Muscle of leg (tissue), 11 donors: Measurements from ENCODE around the gene C3orf20. TPM values are rescaled to one million over a fixed set of nuclear protein-coding genes. Genes with fewer than 3 reads are reported as not detected.
A peak's percentile ranks its signal among the peaks of the same experiment; 100 is the strongest.

Experiments used
- DNase-seq: peaks from one replicate; pipeline ENCODE4 v3.0.0; 2013
- H3K27ac ChIP-seq: one replicate; pipeline ENCODE4 v1.5.1; 2013; ENCODE audit warnings: mild to moderate bottlenecking, low read length, control low read depth
- H3K27me3 ChIP-seq: one replicate; pipeline ENCODE4 v1.6.1; 2013; ENCODE audit warnings: low read length; ENCODE audit not compliant: control insufficient read depth, insufficient read depth
- H3K36me3 ChIP-seq: one replicate; pipeline ENCODE4 v1.6.1; 2013; ENCODE audit warnings: low read length; ENCODE audit not compliant: control insufficient read depth, insufficient read depth
- H3K4me1 ChIP-seq: one replicate; pipeline ENCODE4 v1.6.1; 2013; ENCODE audit warnings: low read length; ENCODE audit not compliant: control insufficient read depth, insufficient read depth
- H3K4me3 ChIP-seq: one replicate; pipeline ENCODE4 v1.5.1; 2013; ENCODE audit warnings: low read length, control low read depth
- H3K9me3 ChIP-seq: replicated peaks from 2 replicates; pipeline ENCODE4 v1.6.1; 2013; ENCODE audit warnings: low read depth, low read length; ENCODE audit not compliant: control insufficient read depth
- WGBS: methylation state at CpG from one replicate; pipeline ENCODE4 v1.1.5; 2013; ENCODE audit warnings: missing lambda C conversion rate; ENCODE audit not compliant: insufficient coverage; 5-methylcytosine and 5-hydroxymethylcytosine counted together
- polyA plus RNA-seq, 8 donors: library from polyadenylated mRNA; unstranded; fragments of 120-200 nt; gene quantifications; one replicate each; pipeline versions ENCODE4 v1.2.1 to v1.2.3, GENCODE V29; 2013; ENCODE audit warnings: inconsistent platforms in 1 of 8, low replicate concordance in 1 of 8; ENCODE audit not compliant: insufficient read length in 8 of 8, insufficient read depth in 1 of 8
- total RNA-seq: library from RNA; stranded (reverse); fragments of 120-200 nt; gene quantifications from one replicate; pipeline ENCODE4 v1.2.4, GENCODE V29; 2013

The C3orf20 gene
- total and polyA plus RNA-seq, 9 donors = 0.05 to 0.35 (median 0.15) TPM

DNA sequence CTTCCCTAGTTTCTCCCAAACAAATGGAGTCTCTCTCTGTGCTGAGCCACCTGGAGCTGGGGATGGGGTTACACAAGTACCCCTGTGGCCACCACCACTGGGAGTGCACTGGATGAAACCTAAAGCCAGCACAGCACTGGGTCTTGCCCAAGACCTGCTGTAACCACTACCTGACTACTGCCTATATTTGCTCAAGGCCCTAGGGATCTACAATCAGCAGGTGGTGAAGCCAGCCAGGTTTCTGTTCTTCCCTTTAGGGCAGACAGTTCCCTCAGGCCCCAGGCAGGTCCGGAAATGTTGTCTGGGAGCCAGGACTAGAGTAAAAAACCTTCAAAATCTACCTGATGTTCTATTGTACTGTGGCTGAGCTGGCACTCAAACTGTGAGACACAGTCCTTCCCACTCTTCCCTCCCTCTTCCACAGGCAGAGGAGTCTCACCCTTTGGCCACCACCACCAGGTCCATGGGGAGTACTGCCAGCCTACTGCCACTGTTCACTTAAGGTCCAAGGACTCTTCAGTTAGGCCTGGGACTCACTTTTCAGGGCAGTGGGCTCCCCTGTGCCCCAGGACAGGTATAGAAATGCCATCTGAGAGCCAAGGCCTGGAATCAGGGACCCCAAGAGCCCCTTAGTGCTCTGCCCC, 23.8 kb downstream of the C3orf20 start:
- DNase-seq = no peak
- no peaks in the 10 kb centered on the region for H3K36me3 ChIP-seq
- no peaks in the 10 kb centered on the region for H3K27me3 ChIP-seq
- peaks cover 3% of the 10 kb centered on the region for H3K4me1 ChIP-seq
- WGBS = 80% methylated on average over 1 of the region's 1 CpG
- no peak overlapping the region for H3K4me3 ChIP-seq
- H3K9me3 ChIP-seq = no peaks in the 10 kb centered on the region
- H3K27ac ChIP-seq = no peak overlapping the region

DNA sequence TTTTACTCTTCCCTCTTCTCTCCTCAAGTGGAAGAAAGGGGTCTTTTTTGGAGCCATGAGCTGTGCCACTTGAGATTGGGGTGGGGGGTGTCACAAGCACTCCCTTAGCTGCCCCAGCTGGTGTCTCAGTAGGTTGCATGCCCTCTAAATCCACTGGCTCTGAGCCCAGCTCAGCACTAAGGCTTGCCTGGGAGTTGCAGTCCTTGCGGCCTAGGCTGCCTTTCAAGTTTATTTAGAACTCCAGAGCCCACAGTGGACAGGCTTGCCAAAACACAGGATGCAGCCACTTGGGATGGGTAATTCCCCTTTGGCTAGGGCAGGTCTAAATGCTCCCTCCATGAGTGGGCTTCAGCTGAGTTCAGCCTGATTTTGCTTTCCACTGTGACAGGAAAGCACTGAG, 24.7 kb downstream of the C3orf20 start:
- 40% methylated on average over 1 of the region's 1 CpG for WGBS
- DNase-seq = peak; percentile 41
- H3K27me3 ChIP-seq = no peaks in the 10 kb centered on the region
- H3K36me3 ChIP-seq = no peaks in the 10 kb centered on the region
- H3K27ac ChIP-seq = no peak overlapping the region
- H3K4me1 ChIP-seq = peaks cover 3% of the 10 kb centered on the region
- no peaks in the 10 kb centered on the region for H3K9me3 ChIP-seq
- no peak overlapping the region for H3K4me3 ChIP-seq

DNA sequence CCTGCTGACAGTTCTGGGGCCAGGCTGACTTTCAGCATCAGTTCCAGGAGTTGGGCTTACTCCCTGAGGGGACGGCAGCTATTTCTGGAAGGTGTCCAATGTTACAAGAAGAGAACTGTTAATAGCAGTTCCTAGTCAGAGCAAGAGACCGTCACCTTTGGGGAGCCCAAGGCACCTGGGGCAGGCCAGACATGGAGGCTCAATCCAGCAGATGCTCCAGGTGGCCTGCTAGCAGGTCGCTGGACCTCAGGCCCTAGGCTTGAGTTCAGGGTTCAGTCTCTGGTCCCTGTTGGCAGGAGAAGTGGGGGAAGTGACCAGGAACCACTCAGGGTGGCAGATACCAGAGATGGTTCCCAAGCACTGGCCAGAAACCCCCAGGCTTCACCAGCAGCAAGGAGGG, 25.9 kb downstream of the C3orf20 start:
- no peaks in the 10 kb centered on the region for H3K9me3 ChIP-seq
- WGBS = 54% methylated on average over 2 of the region's 3 CpGs
- no peak overlapping the region for H3K27ac ChIP-seq
- H3K4me3 ChIP-seq = no peak overlapping the region
- DNase-seq = no peak
- H3K4me1 ChIP-seq = peaks cover 3% of the 10 kb centered on the region
- no peaks in the 10 kb centered on the region for H3K27me3 ChIP-seq
- no peaks in the 10 kb centered on the region for H3K36me3 ChIP-seq

DNA sequence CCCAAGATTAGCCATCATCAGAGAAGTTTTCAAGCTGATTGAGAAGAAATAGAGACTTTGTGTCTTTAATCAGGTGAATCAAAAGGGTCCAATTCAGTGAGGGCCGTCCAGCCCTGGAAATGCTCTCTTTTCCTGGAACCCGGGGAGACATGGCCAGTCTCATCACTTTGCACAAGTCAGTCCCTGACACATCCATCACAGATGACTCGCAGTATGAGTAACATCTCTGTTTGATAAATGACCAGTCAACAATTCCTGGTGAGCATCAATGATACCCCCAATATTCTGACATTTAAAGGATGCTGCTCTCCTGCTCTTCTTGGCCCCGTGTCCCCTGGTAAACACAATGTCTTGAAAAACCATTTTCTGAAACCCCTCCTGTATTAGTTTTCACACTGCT, 26.7 kb downstream of the C3orf20 start:
- no peaks in the 10 kb centered on the region for H3K9me3 ChIP-seq
- WGBS = 85% methylated on average over 3 of the region's 4 CpGs
- H3K4me3 ChIP-seq = no peak overlapping the region
- peaks cover 3% of the 10 kb centered on the region for H3K4me1 ChIP-seq
- no peaks in the 10 kb centered on the region for H3K27me3 ChIP-seq
- H3K36me3 ChIP-seq = no peaks in the 10 kb centered on the region
- DNase-seq = no peak
- no peak overlapping the region for H3K27ac ChIP-seq

DNA sequence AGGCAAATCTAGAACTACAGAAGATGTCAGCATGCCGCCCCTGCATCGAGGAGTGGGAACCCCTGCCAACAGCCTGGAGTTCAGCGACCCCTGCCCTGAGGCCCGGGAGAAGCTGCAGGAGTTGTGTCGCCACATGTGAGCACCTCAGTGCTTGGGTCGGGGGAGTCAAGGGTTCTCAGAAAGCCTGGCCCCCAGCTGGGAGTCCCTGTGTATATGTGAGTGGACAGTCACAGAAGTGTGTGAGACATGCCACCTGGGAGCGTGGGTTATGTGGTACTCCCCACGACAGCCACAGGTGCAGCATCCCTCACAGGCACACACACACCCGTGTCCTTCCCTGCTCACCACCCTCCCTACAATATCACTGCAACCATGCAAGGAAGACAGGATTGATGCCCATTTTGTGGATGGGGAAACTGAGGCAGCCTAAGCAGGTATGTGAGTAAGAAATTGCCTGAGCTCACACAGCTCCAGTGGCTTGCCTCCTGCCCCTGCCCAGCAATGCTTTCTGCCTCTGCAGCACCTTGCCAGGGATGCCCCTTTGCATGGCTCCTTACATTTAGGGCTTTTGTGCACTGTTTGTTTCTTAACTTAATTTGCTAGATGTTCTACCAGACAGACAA, 28.3 kb downstream of the C3orf20 start:
- no peak for DNase-seq
- Histone ChIP-seq H3K4me3 (no peak overlapping the region), H3K9me3 (no peaks in the 10 kb centered on the region), H3K27ac (no peak overlapping the region), H3K4me1 (peaks cover 3% of the 10 kb centered on the region), H3K36me3 (no peaks in the 10 kb centered on the region), H3K27me3 (no peaks in the 10 kb centered on the region)
- WGBS = 92% methylated on average over 6 of the region's 9 CpGs

DNA sequence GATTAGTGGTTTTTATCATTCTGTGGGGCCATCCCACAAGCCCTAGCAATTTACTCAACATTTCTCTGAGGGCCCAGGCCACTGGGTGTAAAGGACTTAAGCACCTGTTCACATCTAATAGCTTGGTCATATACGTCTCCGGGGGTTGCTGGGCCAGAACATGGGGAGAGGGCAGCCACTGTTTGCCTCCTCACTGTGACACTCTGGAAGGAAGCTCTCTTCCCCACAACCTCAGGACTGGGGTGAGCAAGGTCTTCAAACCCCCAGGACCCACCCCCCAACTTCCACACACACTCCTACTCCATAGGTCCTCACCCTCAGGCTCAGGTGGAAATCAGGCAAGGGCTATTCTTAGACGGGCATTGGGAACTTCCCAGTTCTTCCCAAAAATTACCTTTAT, 28.9 kb downstream of the C3orf20 start:
- no peak overlapping the region for H3K27ac ChIP-seq
- H3K27me3 ChIP-seq = no peaks in the 10 kb centered on the region
- no peaks in the 10 kb centered on the region for H3K9me3 ChIP-seq
- no peak for DNase-seq
- H3K4me1 ChIP-seq = peaks cover 3% of the 10 kb centered on the region
- no peaks in the 10 kb centered on the region for H3K36me3 ChIP-seq
- H3K4me3 ChIP-seq = no peak overlapping the region
- WGBS = 80% methylated on average over 1 of the region's 3 CpGs

DNA sequence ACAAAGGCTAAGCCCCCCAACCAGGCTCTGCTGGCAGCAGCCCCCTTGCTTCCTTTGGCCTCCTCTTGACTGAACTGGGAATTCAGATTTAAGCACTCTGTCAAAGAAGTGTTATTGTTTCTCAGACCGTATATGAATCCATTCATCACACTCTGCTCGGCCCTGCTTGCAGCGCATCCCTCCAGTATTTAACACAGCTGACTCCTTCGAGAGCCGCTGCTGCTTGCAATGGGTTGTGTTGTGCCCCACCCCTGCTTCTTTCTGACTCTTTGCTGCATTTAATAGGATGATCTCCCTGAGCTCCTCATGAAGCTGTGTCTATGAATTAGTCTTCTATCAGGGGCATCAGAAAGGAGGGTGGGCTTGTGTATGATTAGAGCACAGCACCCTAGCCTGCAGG, 31.2 kb downstream of the C3orf20 start:
- H3K9me3 ChIP-seq = no peaks in the 10 kb centered on the region
- H3K36me3 ChIP-seq = no peaks in the 10 kb centered on the region
- H3K4me1 ChIP-seq = no peaks in the 10 kb centered on the region
- DNase-seq = no peak
- H3K27ac ChIP-seq = no peak overlapping the region
- H3K27me3 ChIP-seq = no peaks in the 10 kb centered on the region
- 23% methylated on average over 4 of the region's 5 CpGs for whole genome bisulfite sequencing
- no peak overlapping the region for H3K4me3 ChIP-seq

DNA sequence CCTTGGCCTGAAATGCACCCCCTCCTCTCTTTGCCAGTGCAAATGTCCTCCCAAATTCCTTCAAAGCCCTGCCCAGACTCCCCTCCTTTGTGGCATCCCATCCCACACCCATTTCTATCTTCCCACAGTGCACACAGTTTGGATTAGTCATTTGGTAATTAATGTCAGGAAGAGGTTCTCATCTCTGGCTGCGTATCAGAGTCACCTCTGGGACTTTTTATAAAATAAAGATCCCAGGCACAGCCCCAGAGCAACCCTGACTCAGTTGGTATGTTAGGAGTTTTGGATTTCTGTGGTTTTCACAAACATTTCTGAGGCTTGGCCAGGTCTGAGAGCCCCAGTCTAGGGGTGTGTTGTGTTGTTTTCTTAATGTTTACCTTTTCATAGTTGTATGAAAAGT, 41.6 kb downstream of the C3orf20 start:
- Histone ChIP-seq H3K27ac (no peak overlapping the region), H3K4me3 (no peak overlapping the region), H3K36me3 (no peaks in the 10 kb centered on the region), H3K9me3 (peaks cover 9% of the 10 kb centered on the region), H3K4me1 (no peaks in the 10 kb centered on the region), H3K27me3 (peaks cover 3% of the 10 kb centered on the region)
- no CpG with 5 or more reads among the region's 1 CpG for WGBS
- no peak for DNase-seq

DNA sequence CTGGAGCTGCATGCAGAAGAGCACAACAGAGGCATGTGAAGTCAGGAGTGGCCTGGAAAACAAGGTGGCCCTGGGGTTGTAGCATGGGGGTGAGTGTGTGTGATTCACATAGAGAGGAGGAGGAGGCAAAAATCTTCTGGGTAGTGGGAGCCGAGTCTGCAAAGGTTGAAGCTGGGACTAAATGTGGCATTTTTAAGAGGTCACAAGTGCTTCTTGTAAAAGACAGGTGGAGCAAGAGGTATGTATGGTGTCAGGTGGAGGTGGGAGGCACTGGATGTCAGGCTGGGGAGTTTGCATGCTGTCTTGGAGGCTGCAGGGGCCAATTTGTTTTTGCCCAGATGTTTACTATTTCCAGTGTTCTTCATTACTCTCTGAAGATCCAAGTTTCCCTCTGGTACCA, 42.4 kb downstream of the C3orf20 start:
- no peaks in the 10 kb centered on the region for H3K4me1 ChIP-seq
- no peak overlapping the region for H3K4me3 ChIP-seq
- H3K27ac ChIP-seq = no peak overlapping the region
- 60% methylated on average over 1 of the region's 1 CpG for WGBS
- H3K36me3 ChIP-seq = no peaks in the 10 kb centered on the region
- peaks cover 3% of the 10 kb centered on the region for H3K27me3 ChIP-seq
- no peak for DNase-seq
- peaks cover 9% of the 10 kb centered on the region for H3K9me3 ChIP-seq

DNA sequence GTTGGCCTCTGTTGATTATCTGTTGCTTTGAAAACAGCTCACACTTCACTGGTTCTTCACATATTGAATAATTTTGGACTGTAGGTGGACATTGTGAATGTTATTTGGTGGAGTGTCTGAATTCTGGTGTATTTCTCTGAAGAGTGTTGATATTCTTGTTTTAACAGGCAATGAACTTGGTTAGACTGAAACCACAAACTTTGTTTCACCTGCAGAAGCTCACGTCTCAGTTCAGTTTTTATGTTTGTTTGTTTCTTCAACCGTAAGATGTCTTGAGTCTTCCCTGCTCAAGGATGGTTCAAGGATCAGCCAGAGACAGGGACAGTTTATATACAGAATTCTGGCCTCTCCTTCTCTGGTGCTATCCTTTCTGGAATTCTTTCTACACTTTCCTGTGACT, 43.6 kb downstream of the C3orf20 start:
- Histone ChIP-seq H3K27me3 (peaks cover 3% of the 10 kb centered on the region), H3K4me3 (no peak overlapping the region), H3K9me3 (peaks cover 1% of the 10 kb centered on the region), H3K36me3 (no peaks in the 10 kb centered on the region), H3K27ac (no peak overlapping the region), H3K4me1 (no peaks in the 10 kb centered on the region)
- no peak for DNase-seq
- 100% methylated on average over 1 of the region's 2 CpGs for WGBS
